GM12878 (cell line): ENCODE results near the gene DMRT2. TPM values are rescaled to one million over a fixed set of nuclear protein-coding genes. Genes with fewer than 3 reads are reported as not detected.

Experiments used
- ATAC-seq: fragments of 200-7000 bp; cut with Tn5 transposase; 3 replicates; pipeline ENCODE4 v1.9.1; 2020; ENCODE audit warnings: mild to moderate bottlenecking, moderate library complexity
- BruUV-seq: library from RNA; stranded (reverse); fragments of 400-500 nt; replicated peaks from 2 replicates; lab custom pipeline; 2021; lab: Mats Ljungman, UMichigan
- CTCF ChIA-PET: fragments of 300-600 bp; sonication (Branson Sonifier 250); formaldehyde crosslinking; extraction: SDS; loops from one replicate; lab custom pipeline; 2021; ENCODE audit warnings: inconsistent platforms; lab: Yijun Ruan, JAX
- POLR2A ChIA-PET: fragments of 350-600 bp; formaldehyde crosslinking; extraction: SDS; loops from one replicate; lab custom pipeline; 2021; ENCODE audit warnings: inconsistent platforms; lab: Charles Lee
- RAD21 ChIA-PET: fragments of 300-600 bp; sonication (Branson Sonifier 250); formaldehyde crosslinking; loops from one replicate; lab custom pipeline; 2023; ENCODE audit warnings: antibody characterized with exemption; ENCODE audit not compliant: unreplicated experiment; lab: Charles Lee
- SMC1A ChIA-PET: fragments of 300-600 bp; sonication (Branson Sonifier 250); formaldehyde crosslinking; loops from one replicate; lab custom pipeline; 2023; ENCODE audit not compliant: unreplicated experiment, uncharacterized antibody; lab: Charles Lee
- DNase-seq: peaks from one replicate; pipeline ENCODE4 v3.0.0-alpha.2; 2011; ENCODE audit warnings: low read depth, low spot score
- FAIRE-seq: peaks from 3 replicates; lab custom pipeline; 2011; peaks lifted over from hg19 to GRCh38; lab: Jason Lieb, UNC
- H2AFZ ChIP-seq: 2 replicates; pipeline ENCODE4 v1.6.0; 2011; ENCODE audit warnings: low read depth, low read length, control low read depth; ENCODE audit not compliant: control insufficient read depth
- H3K27ac ChIP-seq: 2 replicates; pipeline ENCODE4 v1.5.1; 2011; ENCODE audit warnings: control low read depth; ENCODE audit not compliant: control insufficient read depth, insufficient read depth
- H3K27me3 ChIP-seq, 2 experiments: replicated peaks in 1 of 2; 2 replicates each; pipeline versions ENCODE4 v1.6.0 to v1.6.1; 2011; ENCODE audit warnings: low read length in 1 of 2; ENCODE audit not compliant: control insufficient read depth in 2 of 2, insufficient read depth in 2 of 2
- H3K36me3 ChIP-seq, 2 experiments: 2 replicates each; pipeline ENCODE4 v1.5.1; 2011; ENCODE audit warnings: low read length in 1 of 2; ENCODE audit not compliant: control insufficient read depth in 2 of 2, insufficient read depth in 2 of 2
- H3K4me1 ChIP-seq: 2 replicates; pipeline ENCODE4 v1.6.1; 2011; ENCODE audit warnings: mild to moderate bottlenecking, low read length, moderate library complexity, mixed read lengths; ENCODE audit not compliant: control insufficient read depth, insufficient read depth
- H3K4me2 ChIP-seq: 2 replicates; pipeline ENCODE4 v1.6.0; 2011; ENCODE audit warnings: control low read depth; ENCODE audit not compliant: control insufficient read depth, insufficient read depth
- H3K4me3 ChIP-seq: fragments of 200-600 bp; sonication (generic); 2 replicates; pipeline ENCODE4 v1.5.1; 2016
- H3K79me2 ChIP-seq: 2 replicates; pipeline ENCODE4 v1.6.0; 2011; ENCODE audit warnings: low read length; ENCODE audit not compliant: control insufficient read depth, insufficient read depth
- H3K9ac ChIP-seq: 2 replicates; pipeline ENCODE4 v1.8.0; 2011; ENCODE audit warnings: low read length, control low read depth, mixed read lengths; ENCODE audit not compliant: control insufficient read depth, insufficient read depth
- H3K9me3 ChIP-seq: replicated peaks from 3 replicates; pipeline ENCODE4 v1.5.1; 2011; ENCODE audit warnings: mild to moderate bottlenecking, low read length; ENCODE audit not compliant: control insufficient read depth, insufficient read depth
- H4K20me1 ChIP-seq: 2 replicates; pipeline ENCODE4 v1.6.0; 2011; ENCODE audit not compliant: control insufficient read depth, insufficient read depth
- BMI1 ChIP-seq: fragments of 450-650 bp; IDR thresholded peaks from 2 replicates; pipeline ENCODE4 v1.6.1; 2016; ENCODE audit warnings: mild to moderate bottlenecking, moderate library complexity, borderline replicate concordance
- CEBPB ChIP-seq, 2 experiments: fragments of 150-350 bp in 1 of 2; IDR thresholded peaks; 2 replicates each; pipeline ENCODE4 v1.6.1; 2012 to 2014; ENCODE audit warnings: low read depth in 2 of 2, low read length in 2 of 2, borderline replicate concordance in 1 of 2, inconsistent platforms in 1 of 2
- ETV6 ChIP-seq, 2 experiments: fragments of 450-650 bp in 1 of 2; IDR thresholded peaks in 1 of 2; conservative IDR thresholded peaks in 1 of 2; 2 replicates each; pipeline ENCODE4 v1.6.1; 2014; ENCODE audit warnings: antibody characterized with exemption in 1 of 2, borderline replicate concordance in 1 of 2, low read depth in 1 of 2, mild to moderate bottlenecking in 1 of 2, moderate library complexity in 1 of 2
- MTA3 ChIP-seq: IDR thresholded peaks from 2 replicates; pipeline ENCODE4 v1.6.1; 2012; ENCODE audit warnings: low read length, inconsistent platforms, borderline replicate concordance
- MYB ChIP-seq: fragments of 150-350 bp; IDR thresholded peaks from 2 replicates; pipeline ENCODE4 v1.6.1; 2014; ENCODE audit warnings: mild to moderate bottlenecking, low read depth, low read length, borderline replicate concordance
- NRF1 ChIP-seq: conservative IDR thresholded peaks from 2 replicates; pipeline ENCODE4 v1.6.1; 2011; ENCODE audit warnings: mild to moderate bottlenecking, low read depth, low read length, improper control_type of control experiment
- SMC3 ChIP-seq: IDR thresholded peaks from 2 replicates; pipeline ENCODE4 v1.6.1; 2011; ENCODE audit warnings: low read length, improper control_type of control experiment, borderline replicate concordance
- WRNIP1 ChIP-seq: IDR thresholded peaks from 2 replicates; pipeline ENCODE4 v1.6.1; 2011; ENCODE audit warnings: low read depth, low read length, improper control_type of control experiment, borderline replicate concordance
- WGBS: methylation state at CpG from one replicate; pipeline ENCODE4 v1.1.6; 2016; ENCODE audit warnings: low lambda C conversion rate; ENCODE audit not compliant: insufficient replicate concordance, insufficient coverage; ENCODE audit errors: missing lambda C conversion rate; 5-methylcytosine and 5-hydroxymethylcytosine counted together
- in situ Hi-C: fragments of 300-500 bp; cut with MboI; formaldehyde crosslinking; loops from 9 replicates; pipeline ENCODE4 v1.14.3; 2018; ENCODE audit warnings: mixed read lengths
- intact Hi-C: fragments of 100-400 bp; cut with micrococcal nuclease; formaldehyde crosslinking; loops from one replicate; pipeline ENCODE4 v1.14.2; 2022; ENCODE audit not compliant: unreplicated experiment
- polyA plus RNA-seq, 11 experiments: library from polyadenylated mRNA; depleted of rRNA in 4 of 11; unstranded in 6 of 11; stranded (reverse) in 5 of 11; fragments of >200 nt; fragmentation: Nextera tagmentation in 4 of 11; fragmentation: Illumina TruSeq in 1 of 11; extraction: Ambion mirVana in 4 of 11; extraction: Trizol in 1 of 11; gene quantifications; 1 replicate in 1 of 11; 2 replicates in 10 of 11; pipeline versions ENCODE4 v1.2.1 to v1.2.3, GENCODE V29; 2011 to 2016; ENCODE audit warnings: inconsistent platforms in 2 of 11, missing spikeins in 2 of 11, low read depth in 1 of 11
- total RNA-seq, 4 experiments: library from RNA; depleted of rRNA in 3 of 4; stranded (reverse); fragments of >200 nt in 3 of 4; fragmentation: Illumina TruSeq in 1 of 4; extraction: Trizol in 1 of 4; gene quantifications; 2 replicates each; pipeline versions ENCODE4 v1.2.1 to v1.2.3, GENCODE V29; 2013 to 2021
- TF ChIP-seq, protein P1 (sequence below): IDR thresholded peaks from 2 replicates; pipeline ENCODE4 v1.6.1; 2012; ENCODE audit warnings: improper control_type of control experiment, low read depth, low read length; ENCODE audit not compliant: insufficient replicate concordance

The DMRT2 gene
- total and polyA plus RNA-seq, 10 of the 15 experiments (the other 5 are each of a cell fraction or from before 2014, with no cell fraction given), result 0.08 to 50.2 (median 0.69) TPM

DNA sequence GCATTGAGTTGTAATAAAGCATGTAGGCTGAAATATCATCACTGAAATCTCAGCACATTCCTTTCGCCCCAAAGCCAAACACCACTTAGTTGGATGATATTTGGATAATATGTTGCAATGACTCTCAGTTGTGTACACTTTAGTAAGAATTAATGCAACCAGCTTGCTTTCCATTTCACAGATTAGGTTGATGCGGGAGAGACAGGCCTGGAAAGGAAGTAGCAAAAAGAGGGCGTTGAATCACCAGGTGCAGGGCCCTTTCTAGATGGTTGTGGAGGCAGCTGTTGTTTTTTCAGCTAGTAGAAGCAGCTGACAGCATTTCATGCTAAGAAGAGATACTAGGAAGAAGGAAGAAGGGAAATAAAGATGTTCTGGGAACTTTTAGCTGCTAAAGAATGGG is 42.8 kb upstream of the DMRT2 start:
- no peak for DNase-seq
- Histone ChIP-seq H3K79me2 (no peaks in the 10 kb centered on the region), H4K20me1 (peaks cover 3% of the 10 kb centered on the region; the same call in 1 of the 2 replicates), H3K9me3 (no peaks in the 10 kb centered on the region), H3K27ac (no peak overlapping the region), H3K4me2 (no peak overlapping the region), H3K27me3 (no peaks in the 10 kb centered on the region), H3K4me3 (no peak overlapping the region), H3K4me1 (peaks cover 7% of the 10 kb centered on the region), H3K9ac (no peak overlapping the region; the same call in 1 of the 2 replicates), H3K36me3 (no peaks in the 10 kb centered on the region), H2AFZ (peak overlapping the region; percentile 30)
- in situ Hi-C loops (loop anchor here (5.0 kb wide), 1 partner anchor 395 kb away; no protein-coding TSS in a partner anchor), intact Hi-C loops (loop anchor here (10.0 kb wide), 2 partner anchors 203 to 533 kb away; no protein-coding TSS in a partner anchor)
- SMC1A ChIA-PET, result interaction anchor here (1.0 to 4.0 kb wide), 3 partner anchors 394 to 449 kb away, joined by 3 to 21 read pairs (median 16); no protein-coding TSS in a partner anchor
- CTCF ChIA-PET, result interaction anchor here (1.1 to 1.3 kb wide), 4 partner anchors 114 to 449 kb away, joined by 3 to 4 read pairs (median 4); no protein-coding TSS in a partner anchor
- 80% methylated on average over 3 of the region's 3 CpGs for WGBS
- no TSS peak for BruUV-seq
- POLR2A ChIA-PET, result interaction anchor here (0.6 kb wide), 2 partner anchors 432 to 463 kb away, joined by 3 to 6 read pairs; no protein-coding TSS in a partner anchor
- TF ChIP-seq NRF1 (no peak), ETV6 (conservative IDR thresholded peaks at IDR 0.05 in 1 of 2, IDR thresholded peaks at IDR 0.05 in 1 of 2; ENCODE audit: borderline replicate concordance in 1 of 2, low read depth in 1 of 2) (no peak), WRNIP1 (no peak), SMC3 (no peak), CEBPB (IDR thresholded peaks at IDR 0.05; ENCODE audit: borderline replicate concordance in 1 of 2, low read depth in 2 of 2, low read length in 2 of 2) (no peak), BMI1 (no peak), MTA3 (no peak), MYB (no peak)
- TF ChIP-seq, protein P1, sequence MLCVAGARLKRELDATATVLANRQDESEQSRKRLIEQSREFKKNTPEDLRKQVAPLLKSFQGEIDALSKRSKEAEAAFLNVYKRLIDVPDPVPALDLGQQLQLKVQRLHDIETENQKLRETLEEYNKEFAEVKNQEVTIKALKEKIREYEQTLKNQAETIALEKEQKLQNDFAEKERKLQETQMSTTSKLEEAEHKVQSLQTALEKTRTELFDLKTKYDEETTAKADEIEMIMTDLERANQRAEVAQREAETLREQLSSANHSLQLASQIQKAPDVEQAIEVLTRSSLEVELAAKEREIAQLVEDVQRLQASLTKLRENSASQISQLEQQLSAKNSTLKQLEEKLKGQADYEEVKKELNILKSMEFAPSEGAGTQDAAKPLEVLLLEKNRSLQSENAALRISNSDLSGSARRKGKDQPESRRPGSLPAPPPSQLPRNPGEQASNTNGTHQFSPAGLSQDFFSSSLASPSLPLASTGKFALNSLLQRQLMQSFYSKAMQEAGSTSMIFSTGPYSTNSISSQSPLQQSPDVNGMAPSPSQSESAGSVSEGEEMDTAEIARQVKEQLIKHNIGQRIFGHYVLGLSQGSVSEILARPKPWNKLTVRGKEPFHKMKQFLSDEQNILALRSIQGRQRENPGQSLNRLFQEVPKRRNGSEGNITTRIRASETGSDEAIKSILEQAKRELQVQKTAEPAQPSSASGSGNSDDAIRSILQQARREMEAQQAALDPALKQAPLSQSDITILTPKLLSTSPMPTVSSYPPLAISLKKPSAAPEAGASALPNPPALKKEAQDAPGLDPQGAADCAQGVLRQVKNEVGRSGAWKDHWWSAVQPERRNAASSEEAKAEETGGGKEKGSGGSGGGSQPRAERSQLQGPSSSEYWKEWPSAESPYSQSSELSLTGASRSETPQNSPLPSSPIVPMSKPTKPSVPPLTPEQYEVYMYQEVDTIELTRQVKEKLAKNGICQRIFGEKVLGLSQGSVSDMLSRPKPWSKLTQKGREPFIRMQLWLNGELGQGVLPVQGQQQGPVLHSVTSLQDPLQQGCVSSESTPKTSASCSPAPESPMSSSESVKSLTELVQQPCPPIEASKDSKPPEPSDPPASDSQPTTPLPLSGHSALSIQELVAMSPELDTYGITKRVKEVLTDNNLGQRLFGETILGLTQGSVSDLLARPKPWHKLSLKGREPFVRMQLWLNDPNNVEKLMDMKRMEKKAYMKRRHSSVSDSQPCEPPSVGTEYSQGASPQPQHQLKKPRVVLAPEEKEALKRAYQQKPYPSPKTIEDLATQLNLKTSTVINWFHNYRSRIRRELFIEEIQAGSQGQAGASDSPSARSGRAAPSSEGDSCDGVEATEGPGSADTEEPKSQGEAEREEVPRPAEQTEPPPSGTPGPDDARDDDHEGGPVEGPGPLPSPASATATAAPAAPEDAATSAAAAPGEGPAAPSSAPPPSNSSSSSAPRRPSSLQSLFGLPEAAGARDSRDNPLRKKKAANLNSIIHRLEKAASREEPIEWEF, result no peak
- no peak for ATAC-seq
- RAD21 ChIA-PET, result no interaction called here
- FAIRE-seq, result no peak
